Ramos (cell line): ENCODE measurements around the gene MEX3C.

Source experiments
- in situ Hi-C: fragments of 300-500 bp; cut with MboI; formaldehyde crosslinking; loops from one replicate; pipeline ENCODE4 v1.14.3; 2022; ENCODE audit warnings: low sequenced_read_pairs; ENCODE audit not compliant: unreplicated experiment

The MEX3C gene

GRCh38 chr18:51127664-51128063 lies 69.8 kb downstream of the MEX3C start:
- in situ Hi-C loops: no loop called here

- in situ Hi-C loops: no loop called here
These were observed 71.5 kb downstream of the MEX3C start for GRCh38 chr18:51125976-51126375.
